Measurements from ENCODE around the gene TEDC1.

DNA sequence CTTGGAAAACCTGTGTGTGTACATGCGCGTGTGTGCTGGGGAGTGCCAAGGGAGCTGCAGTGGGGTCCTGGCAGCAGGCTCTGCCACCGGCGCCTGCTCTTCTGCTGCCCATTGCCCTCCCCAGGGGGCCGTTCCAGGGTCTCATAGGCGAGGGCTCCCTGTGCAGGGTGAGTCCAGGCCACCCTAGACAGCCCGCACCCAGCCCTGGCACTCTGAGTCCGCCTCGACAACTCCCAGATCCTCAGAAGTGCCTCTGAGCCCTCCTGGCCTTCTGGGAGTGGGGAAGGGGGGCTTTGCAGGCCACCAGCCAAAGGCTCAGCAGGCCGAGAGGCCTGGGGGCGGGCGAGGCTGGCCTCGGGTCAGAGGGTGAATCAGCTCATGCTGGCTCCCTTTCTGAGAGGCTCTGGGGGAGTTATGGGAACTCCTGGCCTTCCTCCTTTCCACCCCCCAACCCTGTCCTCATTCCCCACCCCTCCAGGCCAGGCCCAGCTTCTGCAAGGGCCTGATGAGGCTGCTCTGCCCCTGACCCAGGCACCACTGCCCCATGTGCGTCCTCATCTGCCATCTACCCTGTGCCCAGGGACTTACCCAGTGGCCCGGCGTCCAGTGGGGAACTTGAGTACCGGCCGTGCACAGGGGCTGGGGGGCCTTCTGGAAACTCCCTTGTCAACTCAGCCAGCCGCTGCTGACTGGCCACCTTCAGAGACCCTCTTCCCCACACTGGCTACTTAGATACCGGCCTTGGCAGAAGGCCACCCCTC lies 2.1 kb upstream of the TEDC1 start:
- TF ChIP-seq, protein P1, sequence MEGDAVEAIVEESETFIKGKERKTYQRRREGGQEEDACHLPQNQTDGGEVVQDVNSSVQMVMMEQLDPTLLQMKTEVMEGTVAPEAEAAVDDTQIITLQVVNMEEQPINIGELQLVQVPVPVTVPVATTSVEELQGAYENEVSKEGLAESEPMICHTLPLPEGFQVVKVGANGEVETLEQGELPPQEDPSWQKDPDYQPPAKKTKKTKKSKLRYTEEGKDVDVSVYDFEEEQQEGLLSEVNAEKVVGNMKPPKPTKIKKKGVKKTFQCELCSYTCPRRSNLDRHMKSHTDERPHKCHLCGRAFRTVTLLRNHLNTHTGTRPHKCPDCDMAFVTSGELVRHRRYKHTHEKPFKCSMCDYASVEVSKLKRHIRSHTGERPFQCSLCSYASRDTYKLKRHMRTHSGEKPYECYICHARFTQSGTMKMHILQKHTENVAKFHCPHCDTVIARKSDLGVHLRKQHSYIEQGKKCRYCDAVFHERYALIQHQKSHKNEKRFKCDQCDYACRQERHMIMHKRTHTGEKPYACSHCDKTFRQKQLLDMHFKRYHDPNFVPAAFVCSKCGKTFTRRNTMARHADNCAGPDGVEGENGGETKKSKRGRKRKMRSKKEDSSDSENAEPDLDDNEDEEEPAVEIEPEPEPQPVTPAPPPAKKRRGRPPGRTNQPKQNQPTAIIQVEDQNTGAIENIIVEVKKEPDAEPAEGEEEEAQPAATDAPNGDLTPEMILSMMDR (IDR thresholded peaks at IDR 0.05), result no peak
- no peak for TF ChIP-seq POLR2A (IDR thresholded peaks at IDR 0.05)
